ENCODE data around the gene BLMH. TPM values are rescaled to one million over a fixed set of nuclear protein-coding genes. Genes with fewer than 3 reads are reported as not detected.

Gene BLMH
- total RNA-seq, 1 experiment from 2014 or later = 51.2 TPM

- ChIA-PET RAD21 (ENCODE audit: low non-redundant PET in 1 of 2, low total read pairs in 2 of 2, uncharacterized antibody in 2 of 2, unreplicated experiment in 2 of 2) (interaction anchor here (0.6 to 1.3 kb wide), 3 partner anchors 235 to 633 kb away, joined by 3 to 4 read pairs (median 4); no protein-coding TSS in a partner anchor), CTCF (interaction anchor here (0.6 to 2.4 kb wide), 7 partner anchors 11 to 720 kb away, joined by 3 to 9 read pairs (median 3); no protein-coding TSS in a partner anchor), POLR2A (interaction anchor here (0.6 to 1.2 kb wide), 2 partner anchors 234 to 1132 kb away, joined by 3 read pairs; no protein-coding TSS in a partner anchor)
- no peak overlapping the region for H2AFZ ChIP-seq (ENCODE audit: low read depth, low read length, poor library complexity, severe bottlenecking)
- ATAC-seq = no peak
- H3K9me3 ChIP-seq (ENCODE audit: control insufficient read depth in 1 of 2, insufficient read depth in 1 of 2, low read depth in 1 of 2, low read length in 2 of 2) = no peaks in the 10 kb centered on the region
- no peak overlapping the region for H3K4me3 ChIP-seq (replicated peaks in 1 of 2; ENCODE audit: low read depth in 1 of 2, low read length in 2 of 2)
- H3K4me2 ChIP-seq (ENCODE audit: low read length) = no peak overlapping the region
- H3K27ac ChIP-seq (ENCODE audit: low read depth, low read length) = no peak overlapping the region
- H3K27me3 ChIP-seq (ENCODE audit: insufficient read depth, low read length) = no peaks in the 10 kb centered on the region
- no peak overlapping the region for H3K9ac ChIP-seq (ENCODE audit: low read length)
- intact Hi-C loops (cut with micrococcal nuclease) = no loop called here
- H3K36me3 ChIP-seq (ENCODE audit: control insufficient read depth in 1 of 2, insufficient read depth in 2 of 2, low read length in 2 of 2) = no peaks in the 10 kb centered on the region
- peaks cover 8 to 20% of the 10 kb centered on the region in 2 experiments; a peak in 3 of 4 replicates for H3K4me1 ChIP-seq (ENCODE audit: control insufficient read depth in 1 of 2, insufficient read depth in 2 of 2, low read length in 2 of 2)
- TF ChIP-seq ATF3 (IDR thresholded peaks at IDR 0.05) (no peak), EZH2 (IDR thresholded peaks at IDR 0.05) (no peak), SP1 (IDR thresholded peaks at IDR 0.05; ENCODE audit: low read depth) (no peak), CEBPB (IDR thresholded peaks at IDR 0.05; ENCODE audit: low read depth) (no peak), ZNF274 (IDR thresholded peaks at IDR 0.05; ENCODE audit: low read depth, low read length) (no peak), EZH2phosphoT487 (IDR thresholded peaks at IDR 0.05; ENCODE audit: borderline replicate concordance) (no peak), YY1 (IDR thresholded peaks at IDR 0.05; ENCODE audit: extremely low read depth, insufficient replicate concordance, low read depth, low read length) (no peak), POLR2AphosphoS5 (IDR thresholded peaks at IDR 0.05; ENCODE audit: low read depth, low read length) (no peak), SIN3A (IDR thresholded peaks at IDR 0.05; ENCODE audit: low read depth) (no peak), ZFX (IDR thresholded peaks at IDR 0.05) (no peak), JUND (IDR thresholded peaks at IDR 0.05) (no peak), ZBTB33 (IDR thresholded peaks at IDR 0.05; ENCODE audit: extremely low read depth, insufficient replicate concordance, low read length) (no peak), TCF7L2 (IDR thresholded peaks at IDR 0.05; ENCODE audit: borderline replicate concordance, extremely low read depth, insufficient read depth, insufficient read length) (no peak), EGR1 (IDR thresholded peaks at IDR 0.05; ENCODE audit: low read depth) (no peak), MAX (IDR thresholded peaks at IDR 0.05) (no peak), CBX3 (IDR thresholded peaks at IDR 0.05; ENCODE audit: low read depth) (no peak)
- no peaks in the 10 kb centered on the region for H3K79me2 ChIP-seq (ENCODE audit: insufficient read depth, low read length)
- no peak for DNase-seq (ENCODE audit: low read depth, low spot score)
- no peaks in the 10 kb centered on the region for H4K20me1 ChIP-seq (ENCODE audit: insufficient read depth)
- no TSS peak for BruUV-seq (replicated peaks)
- no peaks in the 10 kb centered on the region for H3K9me2 ChIP-seq (ENCODE audit: insufficient read depth)
Observed at GRCh38 chr17:30339086-30339485, 47.3 kb upstream of the BLMH start.
